GM18517 (cell line): ENCODE results near the gene IGF2R.

Experiments used
- ATAC-seq: cut with Tn5 transposase; IDR thresholded peaks from one replicate; pipeline ENCODE4 v1.9.1; 2021; ENCODE audit warnings: mild to moderate bottlenecking, moderate library complexity; ENCODE audit not compliant: unreplicated experiment

The IGF2R gene

GRCh38 chr6:160042014-160042773 is 73.3 kb downstream of the IGF2R start:
- ATAC-seq: no peak

DNA sequence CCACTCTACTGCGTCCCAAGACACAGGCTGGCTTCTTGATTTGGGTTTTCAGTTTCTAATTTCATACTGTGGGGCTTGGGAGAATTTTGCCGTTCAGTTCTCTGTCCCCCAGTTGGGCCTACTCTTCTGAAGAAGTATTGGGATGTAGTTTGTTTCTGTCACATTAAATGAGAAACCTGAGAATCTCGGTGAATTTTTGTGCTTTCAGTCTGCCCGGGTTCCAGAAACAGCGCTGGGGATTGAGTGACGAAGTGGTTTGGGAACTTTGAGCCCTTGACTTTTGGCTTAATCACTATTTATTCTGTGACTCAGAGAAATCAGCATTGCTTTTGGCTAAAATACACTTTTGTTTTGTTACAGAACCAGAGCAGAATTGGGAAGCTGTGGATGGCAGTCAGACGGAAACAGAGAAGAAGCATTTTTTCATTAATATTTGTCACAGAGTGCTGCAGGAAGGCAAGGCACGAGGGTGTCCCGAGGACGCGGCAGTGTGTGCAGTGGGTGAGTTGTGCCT is 74.0 kb downstream of the IGF2R start:
- no peak for ATAC-seq

DNA sequence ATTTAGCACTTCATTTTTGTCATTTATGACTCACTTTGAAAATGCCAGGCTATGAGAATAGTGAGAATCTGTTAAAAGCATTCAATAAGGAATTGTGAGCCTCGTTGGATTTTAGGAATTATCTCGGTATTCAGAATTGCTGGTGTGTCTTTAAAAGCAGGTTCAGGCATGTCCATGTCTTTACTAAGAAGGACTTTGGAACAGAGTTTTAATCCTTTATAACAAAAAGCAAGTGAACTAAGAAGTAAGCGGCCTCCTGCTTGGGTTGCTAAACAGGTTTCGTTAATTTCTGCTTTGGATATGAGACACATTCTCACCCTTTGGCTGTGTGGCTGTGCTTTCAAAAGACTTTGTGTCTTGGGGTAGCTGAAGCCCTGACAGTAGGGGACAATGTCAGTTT is 74.9 kb downstream of the IGF2R start:
- ATAC-seq: no peak

DNA sequence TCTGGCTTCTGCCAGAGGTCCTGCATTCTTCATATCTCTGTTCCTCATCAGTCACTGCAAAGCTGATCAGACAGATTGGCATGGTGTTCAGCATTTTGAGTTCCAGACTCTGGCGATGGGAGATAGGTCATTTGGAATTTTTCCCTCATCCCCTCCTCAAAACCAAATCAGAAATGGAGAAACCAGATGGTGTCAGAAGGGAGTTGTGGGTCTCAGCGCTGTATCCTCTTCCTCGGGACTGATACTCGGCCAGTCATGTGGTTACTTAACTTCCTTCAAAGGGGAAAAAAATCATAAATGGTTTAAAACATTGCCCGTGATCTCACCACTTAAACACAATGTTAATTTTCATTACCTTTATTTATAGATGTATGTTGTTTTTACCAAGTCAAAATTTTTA is 75.8 kb downstream of the IGF2R start:
- ATAC-seq: no peak

DNA sequence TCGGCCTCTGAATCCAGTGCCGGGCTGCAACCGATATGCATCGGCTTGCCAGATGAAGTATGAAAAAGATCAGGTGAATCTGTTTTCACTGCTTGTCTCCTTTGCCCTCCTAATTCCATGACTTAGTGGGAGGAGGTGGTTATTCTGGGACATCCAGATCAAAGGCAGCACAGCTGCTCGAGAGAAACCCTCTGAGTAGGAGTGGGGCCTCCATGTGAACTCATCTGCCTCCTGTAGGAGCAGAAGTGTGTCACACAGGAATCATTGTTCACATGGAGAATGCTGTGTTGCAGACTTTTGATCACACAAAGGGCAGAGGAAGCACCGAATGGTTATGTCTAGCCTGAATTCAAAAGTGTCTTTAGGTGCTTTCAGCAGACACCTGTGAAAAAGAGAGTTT is 79.6 kb downstream of the IGF2R start:
- no peak for ATAC-seq

DNA sequence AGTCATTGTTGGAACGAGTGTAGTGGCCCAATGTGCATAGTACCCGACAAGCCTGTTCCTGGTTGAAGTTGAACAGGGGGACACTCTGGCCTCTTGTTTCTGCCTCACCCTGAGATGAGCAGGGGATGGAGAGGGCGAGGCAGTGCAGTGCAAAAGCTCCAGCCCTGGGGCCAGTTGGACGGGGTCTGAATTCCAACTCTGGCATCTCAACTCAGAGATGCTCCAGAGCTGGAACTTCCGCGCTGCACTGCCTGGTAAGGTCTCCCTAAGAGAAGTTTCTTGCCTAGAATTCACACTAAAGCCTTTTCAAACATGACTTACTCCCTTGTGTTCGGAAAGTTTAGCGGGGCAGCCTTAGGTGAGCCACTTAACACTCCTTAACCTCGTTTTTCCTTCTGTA is 80.5 kb downstream of the IGF2R start:
- no peak for ATAC-seq

GRCh38 chr6:160050022-160050421 is 81.1 kb downstream of the IGF2R start:
- ATAC-seq: no peak

DNA sequence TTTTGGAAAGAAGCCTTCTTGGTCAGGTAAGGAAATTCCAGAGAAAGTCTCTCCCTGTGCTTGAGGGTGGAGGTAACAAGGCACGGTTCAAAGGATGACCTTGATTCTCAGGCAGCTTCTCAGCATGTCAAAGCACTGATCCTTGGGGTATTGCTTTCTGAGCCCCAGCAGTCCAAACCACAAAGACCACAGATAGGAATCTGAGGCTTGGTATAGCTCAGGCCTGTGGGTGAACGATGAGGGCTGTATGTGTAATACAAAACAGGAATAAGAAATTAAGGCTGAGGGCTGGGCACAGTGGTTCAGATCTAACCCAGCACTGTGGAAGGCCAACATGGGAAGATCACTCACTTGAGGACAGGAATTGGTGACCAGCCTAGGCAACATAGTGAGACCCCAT is 82.5 kb downstream of the IGF2R start:
- no peak for ATAC-seq

- no peak for ATAC-seq
Measured at GRCh38 chr6:160054271-160054670, 85.4 kb downstream of the IGF2R start.

DNA sequence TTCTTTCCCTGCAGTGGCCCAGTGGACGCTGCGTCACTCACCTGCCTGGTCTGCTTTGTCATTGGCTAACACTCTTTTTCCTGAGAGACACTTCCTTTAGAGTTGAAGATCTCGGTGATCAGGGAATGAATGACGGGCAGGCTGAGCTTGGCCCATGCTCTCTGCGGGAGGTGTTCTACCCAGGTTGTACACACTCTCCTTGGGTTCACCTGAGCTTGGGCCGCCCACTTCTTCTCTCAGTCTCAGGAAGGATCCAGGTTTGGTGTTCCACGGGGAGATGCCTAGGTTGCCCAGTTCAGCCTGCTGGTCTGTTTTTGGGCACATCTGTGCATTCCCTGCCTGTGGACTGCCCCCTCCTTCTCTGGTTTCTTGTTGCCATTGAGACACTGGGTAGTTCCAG is 86.0 kb downstream of the IGF2R start:
- ATAC-seq: no peak

GRCh38 chr6:160055378-160055777 is 86.5 kb downstream of the IGF2R start:
- no peak for ATAC-seq

- no peak for ATAC-seq
Measured at GRCh38 chr6:160055813-160056212, 86.9 kb downstream of the IGF2R start.

- ATAC-seq: no peak
Measured at GRCh38 chr6:160057080-160057479, 88.2 kb downstream of the IGF2R start.

DNA sequence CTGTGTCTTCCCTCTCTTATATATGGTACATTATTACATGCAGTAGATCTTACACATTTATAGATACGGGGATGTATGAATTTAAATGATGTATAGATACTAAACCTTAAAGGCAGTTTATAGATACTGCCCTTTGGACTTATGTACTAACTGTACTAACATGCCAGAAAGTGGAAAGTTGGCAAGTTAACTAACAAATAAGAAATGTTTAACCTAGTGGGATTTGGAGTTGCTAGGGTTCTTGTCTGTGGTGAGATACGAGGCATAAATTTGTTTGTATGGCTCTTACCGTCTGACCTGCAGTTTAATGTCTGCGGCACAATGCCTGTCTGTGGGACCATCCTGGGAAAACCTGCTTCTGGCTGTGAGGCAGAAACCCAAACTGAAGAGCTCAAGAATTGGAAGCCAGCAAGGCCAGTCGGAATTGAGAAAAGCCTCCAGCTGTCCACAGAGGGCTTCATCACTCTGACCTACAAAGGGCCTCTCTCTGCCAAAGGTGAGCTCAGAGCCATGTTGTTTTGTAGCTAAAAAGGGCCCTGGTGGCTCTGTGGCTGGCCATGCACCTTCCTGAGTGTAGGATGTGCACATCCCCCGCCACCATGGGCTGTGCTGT is 89.8 kb downstream of the IGF2R start:
- no peak for ATAC-seq

DNA sequence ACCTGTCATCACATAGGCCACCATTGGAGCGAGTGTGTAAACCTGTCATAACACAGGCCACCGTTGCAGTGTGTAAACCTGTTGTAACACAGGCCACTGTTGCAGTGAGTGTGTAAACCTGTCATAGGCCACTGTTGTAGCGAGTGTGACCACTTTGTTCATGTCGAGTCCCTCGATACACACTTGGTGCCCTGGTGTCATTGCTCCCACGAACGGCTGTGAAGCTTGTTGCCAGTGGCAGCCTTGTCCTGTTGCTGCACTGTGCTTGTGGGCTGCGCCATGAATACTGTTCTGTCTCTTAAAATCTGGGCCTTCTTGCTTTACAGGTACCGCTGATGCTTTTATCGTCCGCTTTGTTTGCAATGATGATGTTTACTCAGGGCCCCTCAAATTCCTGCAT is 91.3 kb downstream of the IGF2R start:
- ATAC-seq: no peak

DNA sequence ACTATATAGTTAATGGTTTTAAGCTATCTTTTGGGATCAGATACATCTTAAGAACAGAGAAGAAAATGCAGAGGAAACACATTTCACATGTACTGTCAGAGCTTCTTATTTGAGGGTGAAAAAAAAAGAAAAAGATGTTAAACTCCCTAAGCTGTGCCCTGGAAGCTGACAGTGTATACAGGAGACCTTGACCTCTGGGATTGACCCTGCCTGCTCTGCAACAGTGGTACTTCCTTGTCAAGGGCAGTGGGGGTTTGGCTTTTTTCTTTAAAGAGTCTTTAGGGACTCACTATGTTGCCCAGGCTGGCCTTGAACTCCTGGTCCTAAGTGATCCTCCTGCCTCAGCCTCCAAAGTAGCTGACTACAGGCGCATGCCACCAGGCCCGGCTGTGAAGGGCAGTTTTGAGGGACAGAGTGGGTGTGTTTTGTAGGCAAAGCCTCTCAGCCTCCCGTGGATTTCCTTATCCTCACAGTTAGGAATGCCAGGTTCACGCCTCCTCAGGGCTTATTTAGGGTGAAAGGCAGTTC is 92.1 kb downstream of the IGF2R start:
- ATAC-seq: no peak

- no peak for ATAC-seq
Measured at GRCh38 chr6:160063771-160064413, 95.0 kb downstream of the IGF2R start.

GRCh38 chr6:160065200-160065599 is 96.3 kb downstream of the IGF2R start:
- ATAC-seq: no peak

GRCh38 chr6:160067564-160067963 is 98.7 kb downstream of the IGF2R start:
- ATAC-seq: no peak

GRCh38 chr6:160068346-160068745 is 99.5 kb downstream of the IGF2R start:
- no peak for ATAC-seq

DNA sequence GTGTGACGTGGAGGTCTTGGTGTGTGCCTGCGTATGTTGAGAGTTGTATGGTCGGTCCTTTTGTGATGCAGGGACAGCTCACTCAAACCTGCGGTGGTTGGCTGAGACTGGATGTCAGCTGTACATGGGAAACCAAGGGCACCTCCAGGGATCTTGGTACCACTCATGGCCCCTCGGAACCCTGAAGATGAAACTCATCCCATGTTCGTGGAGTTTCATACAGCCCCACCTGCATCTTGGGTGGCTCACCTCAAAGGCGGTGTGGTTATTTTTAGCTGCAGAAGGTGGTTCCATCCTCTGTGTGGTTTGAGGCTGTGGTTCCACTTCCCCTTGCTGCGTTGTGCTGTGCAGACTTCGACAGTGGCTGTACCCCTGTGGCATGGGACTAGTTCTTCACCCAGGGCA is 100.2 kb downstream of the IGF2R start:
- ATAC-seq: peak; percentile 97

GRCh38 chr6:160069459-160069858 is 100.6 kb downstream of the IGF2R start:
- ATAC-seq: peak; percentile 23
